GM12875 (cell line): ENCODE measurements around the gene LRP8.

Experiments used
- H3K4me3 ChIP-seq: one replicate; pipeline ENCODE4 v1.5.1; 2011; ENCODE audit warnings: low read depth, low read length, control low read depth
- TF ChIP-seq, protein P1 (sequence below): IDR thresholded peaks from 2 replicates; pipeline ENCODE4 v1.5.1; 2011; ENCODE audit warnings: low read depth, mild to moderate bottlenecking, control low read depth, inconsistent platforms, low read length, moderate library complexity, borderline replicate concordance; ENCODE audit not compliant: insufficient read depth

LRP8 gene

DNA sequence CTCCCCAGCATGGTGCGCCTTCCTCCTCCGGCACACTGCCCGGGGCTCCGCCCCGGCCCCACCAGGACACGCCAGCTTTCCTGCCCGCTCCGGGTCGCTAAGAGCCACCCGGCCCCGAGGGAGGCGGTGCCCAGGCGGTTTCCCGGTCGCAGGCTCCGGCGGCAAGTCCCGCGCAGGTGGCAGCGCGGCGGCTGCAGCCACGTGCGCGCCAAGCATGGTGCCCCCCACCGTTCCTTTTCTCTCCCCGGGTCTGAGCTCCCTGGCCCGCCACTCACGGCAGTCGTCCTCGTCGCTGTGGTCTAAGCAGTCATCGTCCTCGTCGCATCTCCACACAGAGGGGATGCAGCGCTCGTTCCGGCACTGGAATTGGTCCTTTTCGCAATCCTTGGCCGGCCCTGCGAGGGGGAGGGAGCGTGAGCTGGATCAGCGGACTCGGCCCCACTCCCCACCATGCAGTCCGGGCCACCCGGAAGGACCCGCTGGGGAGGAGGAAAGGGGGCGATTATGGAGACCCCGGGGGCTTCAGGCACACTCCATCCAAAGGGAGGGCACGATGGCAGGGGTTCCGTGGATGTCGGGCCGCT, 1.2 kb downstream of the LRP8 start:
- peak overlapping the region; percentile 81 for H3K4me3 ChIP-seq
- TF ChIP-seq, protein P1, sequence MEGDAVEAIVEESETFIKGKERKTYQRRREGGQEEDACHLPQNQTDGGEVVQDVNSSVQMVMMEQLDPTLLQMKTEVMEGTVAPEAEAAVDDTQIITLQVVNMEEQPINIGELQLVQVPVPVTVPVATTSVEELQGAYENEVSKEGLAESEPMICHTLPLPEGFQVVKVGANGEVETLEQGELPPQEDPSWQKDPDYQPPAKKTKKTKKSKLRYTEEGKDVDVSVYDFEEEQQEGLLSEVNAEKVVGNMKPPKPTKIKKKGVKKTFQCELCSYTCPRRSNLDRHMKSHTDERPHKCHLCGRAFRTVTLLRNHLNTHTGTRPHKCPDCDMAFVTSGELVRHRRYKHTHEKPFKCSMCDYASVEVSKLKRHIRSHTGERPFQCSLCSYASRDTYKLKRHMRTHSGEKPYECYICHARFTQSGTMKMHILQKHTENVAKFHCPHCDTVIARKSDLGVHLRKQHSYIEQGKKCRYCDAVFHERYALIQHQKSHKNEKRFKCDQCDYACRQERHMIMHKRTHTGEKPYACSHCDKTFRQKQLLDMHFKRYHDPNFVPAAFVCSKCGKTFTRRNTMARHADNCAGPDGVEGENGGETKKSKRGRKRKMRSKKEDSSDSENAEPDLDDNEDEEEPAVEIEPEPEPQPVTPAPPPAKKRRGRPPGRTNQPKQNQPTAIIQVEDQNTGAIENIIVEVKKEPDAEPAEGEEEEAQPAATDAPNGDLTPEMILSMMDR, result no peak

DNA sequence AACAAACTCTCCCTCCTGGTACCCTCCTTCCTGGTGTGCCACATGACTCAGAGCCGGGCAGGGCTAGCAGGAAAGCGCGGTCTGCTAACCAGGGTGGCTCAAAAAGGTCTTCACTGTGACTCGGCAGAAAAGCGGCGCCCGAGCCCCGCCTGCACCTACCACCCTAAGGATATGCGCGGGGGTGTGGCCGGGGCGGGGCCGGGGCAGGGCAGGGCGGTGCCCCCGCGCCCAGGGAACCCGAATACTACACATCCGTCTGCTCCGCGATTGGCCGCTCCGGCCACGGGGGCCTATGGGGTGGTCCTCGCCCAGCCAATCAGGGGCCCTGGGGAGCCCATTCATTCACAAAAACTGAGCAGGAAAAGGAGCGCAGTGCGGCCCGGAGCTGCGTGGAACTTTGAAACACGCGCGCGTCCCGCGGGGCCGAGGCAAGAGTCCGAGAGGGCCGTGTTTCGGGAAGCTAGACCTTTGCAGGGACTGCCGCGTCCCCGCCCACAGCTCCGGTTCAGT, 1.7 kb downstream of the LRP8 start:
- TF ChIP-seq, protein P1, result no peak
- peak overlapping the region; percentile 81 for H3K4me3 ChIP-seq

DNA sequence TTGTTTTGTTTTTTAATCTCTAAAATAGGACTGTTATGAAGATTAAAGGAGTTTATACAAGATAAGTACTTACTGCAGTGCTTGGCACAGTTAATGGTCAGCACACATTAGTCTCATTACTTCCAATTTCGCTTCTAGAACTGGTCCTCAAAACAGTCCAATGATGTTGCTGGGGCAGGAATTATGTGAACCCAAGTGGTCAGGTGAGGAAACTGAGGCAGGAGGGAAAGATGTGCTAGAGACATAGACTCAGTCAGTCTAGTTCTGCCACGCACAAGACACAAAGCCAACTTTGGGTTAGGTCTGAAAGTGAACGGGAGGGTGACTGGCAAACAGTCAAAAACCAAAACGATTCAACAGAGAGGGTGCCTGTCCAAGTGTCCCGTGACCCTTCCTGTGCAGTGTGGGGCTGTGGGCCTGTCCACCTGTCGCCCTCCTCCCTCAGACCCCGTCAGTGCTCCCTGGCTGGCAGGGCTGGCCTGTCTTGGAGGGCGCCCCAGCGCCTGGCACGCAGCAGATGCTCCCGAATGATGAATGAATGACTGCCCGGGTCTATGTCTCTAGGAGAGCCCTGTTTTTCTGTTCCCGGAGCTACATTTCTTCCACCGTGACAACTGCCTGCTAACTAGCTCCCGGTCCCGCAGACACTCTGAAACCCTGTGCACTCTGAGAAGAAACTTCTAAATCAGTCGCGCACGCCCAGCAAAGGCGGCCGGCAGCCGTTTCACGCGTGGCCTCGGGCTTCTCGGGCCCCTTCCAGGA, 2.4 kb downstream of the LRP8 start:
- TF ChIP-seq, protein P1, result no peak
- peak overlapping the region; percentile 81 for H3K4me3 ChIP-seq

DNA sequence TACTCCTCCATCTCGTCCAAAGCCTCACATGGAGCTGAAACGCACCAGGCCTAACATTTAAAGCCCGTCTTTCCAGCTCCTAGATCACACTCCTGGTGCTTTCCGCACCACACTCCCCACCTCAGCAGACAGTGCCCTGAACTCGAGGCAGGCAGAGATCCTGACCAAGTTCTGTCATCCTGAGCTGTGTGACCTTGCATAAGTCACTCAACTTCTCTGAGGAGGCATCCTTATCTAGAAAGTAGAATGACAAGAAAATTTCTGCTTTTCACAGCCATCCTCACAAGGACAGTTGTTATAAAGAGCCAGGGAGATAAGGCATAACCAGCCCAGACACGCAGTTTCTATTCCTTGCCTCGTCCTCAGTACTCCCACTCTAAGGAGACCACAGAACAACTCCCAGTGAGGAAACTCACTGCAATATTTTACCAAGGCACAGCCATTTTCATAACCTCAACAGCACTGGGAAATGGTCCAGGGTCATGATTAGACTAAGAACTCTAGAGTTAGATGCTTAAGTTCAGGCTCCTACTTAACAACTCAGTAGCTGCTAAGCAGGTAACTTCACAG, 3.1 kb downstream of the LRP8 start:
- H3K4me3 ChIP-seq, result no peak overlapping the region
- TF ChIP-seq, protein P1, result no peak

DNA sequence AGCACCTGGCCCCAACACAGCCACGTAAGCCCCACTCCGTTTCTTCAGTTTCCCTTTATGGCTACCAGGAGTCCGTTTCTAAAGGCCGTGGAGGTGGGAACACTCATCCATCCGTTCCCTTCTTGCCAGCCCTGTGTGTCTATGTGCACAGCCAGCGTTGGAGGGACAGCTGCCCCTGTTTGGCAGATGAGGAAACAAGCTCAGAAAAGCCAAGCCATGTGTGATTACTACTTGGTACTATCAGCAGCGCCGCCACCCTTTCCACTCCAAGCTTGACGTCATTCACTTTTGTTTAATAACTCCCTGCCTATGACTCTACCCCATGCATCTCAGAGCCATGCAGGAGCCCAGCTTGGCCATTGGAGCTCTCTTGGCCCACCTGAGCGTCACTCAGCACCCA, 3.5 kb downstream of the LRP8 start:
- H3K4me3 ChIP-seq, result no peak overlapping the region
- TF ChIP-seq, protein P1, result no peak

DNA sequence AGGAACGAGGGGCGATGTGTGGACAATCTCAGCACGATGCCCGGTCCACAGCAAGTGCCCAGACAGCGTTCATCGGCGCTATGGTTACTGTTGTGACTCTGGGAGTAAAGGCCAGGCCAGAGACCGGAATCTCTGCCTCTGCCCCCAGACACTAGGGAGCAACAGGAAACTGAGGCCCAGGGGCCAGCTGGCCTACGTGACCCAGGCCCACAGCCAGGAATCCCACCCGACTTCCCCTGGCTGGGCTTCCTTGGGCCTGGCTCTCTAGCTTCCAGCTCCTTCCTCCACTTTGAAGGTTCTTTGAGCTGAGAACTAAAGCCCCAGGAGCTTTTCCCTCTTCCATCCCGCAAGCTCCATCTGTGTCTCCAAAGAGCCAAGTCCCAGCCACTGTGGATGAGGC, 4.6 kb downstream of the LRP8 start:
- no peak overlapping the region for H3K4me3 ChIP-seq
- TF ChIP-seq, protein P1, result no peak
